Measurements from ENCODE around the gene FUBP3.

Gene FUBP3

DNA sequence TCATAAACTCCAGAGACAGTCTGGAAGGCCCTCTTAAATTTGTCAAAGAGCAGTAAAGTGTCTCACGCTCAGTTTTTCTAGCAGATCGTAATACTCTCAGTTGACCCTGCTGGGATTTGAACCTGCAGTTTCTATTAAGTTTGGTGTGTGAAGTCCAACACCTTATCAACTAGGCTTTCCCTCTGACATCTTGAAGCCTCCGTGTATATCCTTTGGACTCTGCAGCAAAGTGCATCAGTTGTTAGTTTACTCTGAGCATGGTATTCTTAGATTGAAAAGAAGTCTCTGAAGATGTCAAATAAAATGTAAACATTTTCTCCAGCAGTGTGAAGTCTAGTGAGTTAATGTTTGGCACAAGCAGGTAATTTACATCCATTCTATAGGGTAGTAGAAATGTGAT, 2.4 kb downstream of the FUBP3 start:
- H3K27ac ChIP-seq (ENCODE audit: low read depth, low read length) = no peak overlapping the region
- TF ChIP-seq EZH2phosphoT487 (IDR thresholded peaks at IDR 0.05; ENCODE audit: borderline replicate concordance, low read length) = no peak
- TF ChIP-seq, protein P1, sequence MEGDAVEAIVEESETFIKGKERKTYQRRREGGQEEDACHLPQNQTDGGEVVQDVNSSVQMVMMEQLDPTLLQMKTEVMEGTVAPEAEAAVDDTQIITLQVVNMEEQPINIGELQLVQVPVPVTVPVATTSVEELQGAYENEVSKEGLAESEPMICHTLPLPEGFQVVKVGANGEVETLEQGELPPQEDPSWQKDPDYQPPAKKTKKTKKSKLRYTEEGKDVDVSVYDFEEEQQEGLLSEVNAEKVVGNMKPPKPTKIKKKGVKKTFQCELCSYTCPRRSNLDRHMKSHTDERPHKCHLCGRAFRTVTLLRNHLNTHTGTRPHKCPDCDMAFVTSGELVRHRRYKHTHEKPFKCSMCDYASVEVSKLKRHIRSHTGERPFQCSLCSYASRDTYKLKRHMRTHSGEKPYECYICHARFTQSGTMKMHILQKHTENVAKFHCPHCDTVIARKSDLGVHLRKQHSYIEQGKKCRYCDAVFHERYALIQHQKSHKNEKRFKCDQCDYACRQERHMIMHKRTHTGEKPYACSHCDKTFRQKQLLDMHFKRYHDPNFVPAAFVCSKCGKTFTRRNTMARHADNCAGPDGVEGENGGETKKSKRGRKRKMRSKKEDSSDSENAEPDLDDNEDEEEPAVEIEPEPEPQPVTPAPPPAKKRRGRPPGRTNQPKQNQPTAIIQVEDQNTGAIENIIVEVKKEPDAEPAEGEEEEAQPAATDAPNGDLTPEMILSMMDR (IDR thresholded peaks at IDR 0.05; ENCODE audit: low read depth, low read length, poor library complexity, severe bottlenecking) = no peak
- H3K9me3 ChIP-seq (ENCODE audit: control insufficient read depth, insufficient read depth, low read length) = no peaks in the 10 kb centered on the region
- H4K20me1 ChIP-seq (ENCODE audit: control insufficient read depth, insufficient read depth, low read depth, low read length) = peaks cover 13% of the 10 kb centered on the region
- peaks cover 22% of the 10 kb centered on the region for H3K4me1 ChIP-seq (ENCODE audit: control insufficient read depth, low read length)
- no peak overlapping the region for H3K4me2 ChIP-seq (ENCODE audit: low read length)
- peaks cover 80% of the 10 kb centered on the region for H3K79me2 ChIP-seq (ENCODE audit: control insufficient read depth, low read length)
- no peak overlapping the region for H3K4me3 ChIP-seq (ENCODE audit: low read length)
- H3K9me2 ChIP-seq (replicated peaks; ENCODE audit: control insufficient read depth, low read length) = no peaks in the 10 kb centered on the region
- H3F3A ChIP-seq (ENCODE audit: control insufficient read depth, insufficient read depth) = peaks cover 2% of the 10 kb centered on the region; the same call in 1 of the 2 replicates
- H3K27me3 ChIP-seq (ENCODE audit: control insufficient read depth, low read length) = no peaks in the 10 kb centered on the region
- H3K36me3 ChIP-seq (ENCODE audit: control insufficient read depth, low read length) = peaks cover 33% of the 10 kb centered on the region

GRCh38 chr9:130583271-130583670, 3.9 kb downstream of the FUBP3 start:
- no peaks in the 10 kb centered on the region for H3K27me3 ChIP-seq (ENCODE audit: control insufficient read depth, low read length)
- H4K20me1 ChIP-seq (ENCODE audit: control insufficient read depth, insufficient read depth, low read depth, low read length) = peaks cover 14% of the 10 kb centered on the region
- no peaks in the 10 kb centered on the region for H3K9me3 ChIP-seq (ENCODE audit: control insufficient read depth, insufficient read depth, low read length)
- TF ChIP-seq, protein P1 (IDR thresholded peaks at IDR 0.05; ENCODE audit: low read depth, low read length, poor library complexity, severe bottlenecking) = no peak
- TF ChIP-seq EZH2phosphoT487 (IDR thresholded peaks at IDR 0.05; ENCODE audit: borderline replicate concordance, low read length) = no peak
- no peaks in the 10 kb centered on the region for H3K9me2 ChIP-seq (replicated peaks; ENCODE audit: control insufficient read depth, low read length)
- peaks cover 90% of the 10 kb centered on the region for H3K79me2 ChIP-seq (ENCODE audit: control insufficient read depth, low read length)
- peaks cover 18% of the 10 kb centered on the region for H3K4me1 ChIP-seq (ENCODE audit: control insufficient read depth, low read length)
- H3F3A ChIP-seq (ENCODE audit: control insufficient read depth, insufficient read depth) = no peaks in the 10 kb centered on the region
- peaks cover 33% of the 10 kb centered on the region for H3K36me3 ChIP-seq (ENCODE audit: control insufficient read depth, low read length)
- no peak overlapping the region for H3K4me3 ChIP-seq (ENCODE audit: low read length)
- no peak overlapping the region for H3K27ac ChIP-seq (ENCODE audit: low read depth, low read length)
- no peak overlapping the region for H3K4me2 ChIP-seq (ENCODE audit: low read length)

GRCh38 chr9:130587921-130588320, 8.5 kb downstream of the FUBP3 start:
- peaks cover 2% of the 10 kb centered on the region; the same call in 1 of the 2 replicates for H4K20me1 ChIP-seq (ENCODE audit: control insufficient read depth, insufficient read depth, low read depth, low read length)
- H3K79me2 ChIP-seq (ENCODE audit: control insufficient read depth, low read length) = peaks cover 85% of the 10 kb centered on the region
- no peaks in the 10 kb centered on the region for H3K4me1 ChIP-seq (ENCODE audit: control insufficient read depth, low read length)
- no peaks in the 10 kb centered on the region for H3K9me3 ChIP-seq (ENCODE audit: control insufficient read depth, insufficient read depth, low read length)
- H3K4me3 ChIP-seq (ENCODE audit: low read length) = no peak overlapping the region
- H3K27ac ChIP-seq (ENCODE audit: low read depth, low read length) = no peak overlapping the region
- TF ChIP-seq, protein P1 (IDR thresholded peaks at IDR 0.05; ENCODE audit: low read depth, low read length, poor library complexity, severe bottlenecking) = no peak
- no peak for TF ChIP-seq EZH2phosphoT487 (IDR thresholded peaks at IDR 0.05; ENCODE audit: borderline replicate concordance, low read length)
- H3K36me3 ChIP-seq (ENCODE audit: control insufficient read depth, low read length) = peaks cover 13% of the 10 kb centered on the region
- H3K4me2 ChIP-seq (ENCODE audit: low read length) = no peak overlapping the region
- H3F3A ChIP-seq (ENCODE audit: control insufficient read depth, insufficient read depth) = no peaks in the 10 kb centered on the region
- no peaks in the 10 kb centered on the region for H3K9me2 ChIP-seq (replicated peaks; ENCODE audit: control insufficient read depth, low read length)
- no peaks in the 10 kb centered on the region for H3K27me3 ChIP-seq (ENCODE audit: control insufficient read depth, low read length)

Measured in DOHH2 (cell line).